ENCODE measurements around the gene NTM.

Gene NTM

GRCh38 chr11:131549770-131550169 is 179.4 kb downstream of the NTM start:
- no peak for DNase-seq (ENCODE audit: low read depth in 2 of 2)

- DNase-seq (ENCODE audit: low read depth in 2 of 2) = no peak
These were observed 189.9 kb downstream of the NTM start for GRCh38 chr11:131560287-131560686.

GRCh38 chr11:131561501-131561900 is 191.1 kb downstream of the NTM start:
- no peak for DNase-seq (ENCODE audit: low read depth in 2 of 2)

GRCh38 chr11:131561972-131562371 is 191.6 kb downstream of the NTM start:
- no peak for DNase-seq (ENCODE audit: low read depth in 2 of 2)

- no peak for DNase-seq (ENCODE audit: low read depth in 2 of 2)
These were observed 197.9 kb downstream of the NTM start for GRCh38 chr11:131568318-131568717.

GRCh38 chr11:131571571-131571970 is 201.2 kb downstream of the NTM start:
- DNase-seq (ENCODE audit: low read depth in 2 of 2) = no peak

GRCh38 chr11:131572423-131572822 is 202.0 kb downstream of the NTM start:
- no peak for DNase-seq (ENCODE audit: low read depth in 2 of 2)

GRCh38 chr11:131579932-131580387 is 209.5 kb downstream of the NTM start:
- DNase-seq (ENCODE audit: low read depth in 2 of 2) = no peak

- DNase-seq (ENCODE audit: low read depth in 2 of 2) = no peak
These were observed 210.1 kb downstream of the NTM start for GRCh38 chr11:131580476-131580875.

GRCh38 chr11:131581046-131581445 is 210.6 kb downstream of the NTM start:
- no peak for DNase-seq (ENCODE audit: low read depth in 2 of 2)

GRCh38 chr11:131582021-131582525 is 211.7 kb downstream of the NTM start:
- DNase-seq (ENCODE audit: low read depth in 2 of 2) = no peak

- DNase-seq (ENCODE audit: low read depth in 2 of 2) = no peak
These were observed 213.0 kb downstream of the NTM start for GRCh38 chr11:131583421-131583820.

- DNase-seq (ENCODE audit: low read depth in 2 of 2) = no peak
These were observed 213.5 kb downstream of the NTM start for GRCh38 chr11:131583938-131584337.

GRCh38 chr11:131584785-131585592 is 214.6 kb downstream of the NTM start:
- DNase-seq (ENCODE audit: low read depth in 2 of 2) = peak in 1 of 2 donors; percentile 2

- no peak for DNase-seq (ENCODE audit: low read depth in 2 of 2)
These were observed 217.6 kb downstream of the NTM start for GRCh38 chr11:131588057-131588456.

GRCh38 chr11:131591051-131591461 is 220.6 kb downstream of the NTM start:
- no peak for DNase-seq (ENCODE audit: low read depth in 2 of 2)

- DNase-seq (ENCODE audit: low read depth in 2 of 2) = no peak
These were observed 221.7 kb downstream of the NTM start for GRCh38 chr11:131592152-131592551.

GRCh38 chr11:131592734-131593133 is 222.3 kb downstream of the NTM start:
- DNase-seq (ENCODE audit: low read depth in 2 of 2) = no peak

- DNase-seq (ENCODE audit: low read depth in 2 of 2) = no peak
These were observed 222.9 kb downstream of the NTM start for GRCh38 chr11:131593301-131593700.

GRCh38 chr11:131595797-131596196 is 225.4 kb downstream of the NTM start:
- DNase-seq (ENCODE audit: low read depth in 2 of 2) = no peak

- DNase-seq (ENCODE audit: low read depth in 2 of 2) = no peak
These were observed 227.5 kb downstream of the NTM start for GRCh38 chr11:131597890-131598289.

GRCh38 chr11:131598305-131598704 is 227.9 kb downstream of the NTM start:
- DNase-seq (ENCODE audit: low read depth in 2 of 2) = no peak

- no peak for DNase-seq (ENCODE audit: low read depth in 2 of 2)
These were observed 228.9 kb downstream of the NTM start for GRCh38 chr11:131599285-131599684.

- DNase-seq (ENCODE audit: low read depth in 2 of 2) = no peak
These were observed 230.2 kb downstream of the NTM start for GRCh38 chr11:131600628-131601027.
